Activated naive CD4-positive, alpha-beta T cell treated with anti-CD3 and anti-CD28 coated beads, Interleukin-2, amount 50 U/mL, for 16 hours (primary cell): ENCODE data around the gene FLT1.

Source experiments
- DNase-seq: peaks from one replicate; pipeline ENCODE4 v3.0.0-alpha.2; 2020

Gene FLT1

DNA sequence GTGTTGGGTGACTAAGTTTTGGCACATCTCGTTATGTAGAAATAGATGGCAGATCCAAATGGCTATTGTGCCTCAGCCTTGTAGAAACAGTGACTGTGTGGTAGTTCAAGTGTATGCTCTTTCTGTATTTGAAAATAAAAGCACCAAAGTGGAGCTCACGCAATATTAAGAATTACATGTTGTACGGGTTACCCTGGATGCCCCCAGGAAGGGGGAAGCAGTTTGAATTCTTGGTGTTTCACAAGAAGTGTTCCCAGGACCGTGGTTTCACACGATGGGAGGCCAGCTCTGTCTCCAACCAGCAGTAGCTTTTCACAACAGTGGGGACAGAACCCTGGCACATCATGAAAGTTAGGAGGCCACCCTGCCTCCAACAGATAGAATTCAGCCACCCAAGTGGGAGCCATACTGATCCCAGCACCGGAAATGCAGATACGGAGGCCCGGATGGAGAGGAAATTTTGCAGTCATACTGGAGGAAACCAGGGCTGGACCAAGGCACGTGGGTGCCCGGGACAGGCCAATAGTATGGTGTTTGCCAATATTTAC is 8.9 kb downstream of the FLT1 start:
- DNase-seq: no peak

DNA sequence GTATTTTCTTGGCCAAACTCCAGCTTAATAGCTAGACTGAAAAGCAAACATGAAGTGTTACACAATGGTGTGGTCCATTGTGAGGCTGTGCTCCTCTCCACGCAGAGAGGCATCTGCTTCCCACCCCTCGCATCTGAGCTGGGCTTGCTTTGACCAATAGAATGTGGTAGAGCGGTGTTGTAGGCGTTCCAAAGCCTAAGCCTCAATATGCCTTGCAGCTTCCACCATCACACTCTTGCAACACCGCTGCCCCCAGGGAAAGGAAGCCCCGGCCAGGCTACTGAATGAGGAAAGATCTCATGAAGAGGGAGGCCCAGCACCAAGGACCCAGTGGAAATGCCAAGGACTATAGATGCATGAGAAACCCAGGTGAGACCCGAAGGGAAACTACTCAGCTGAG is 9.4 kb downstream of the FLT1 start:
- DNase-seq: no peak

DNA sequence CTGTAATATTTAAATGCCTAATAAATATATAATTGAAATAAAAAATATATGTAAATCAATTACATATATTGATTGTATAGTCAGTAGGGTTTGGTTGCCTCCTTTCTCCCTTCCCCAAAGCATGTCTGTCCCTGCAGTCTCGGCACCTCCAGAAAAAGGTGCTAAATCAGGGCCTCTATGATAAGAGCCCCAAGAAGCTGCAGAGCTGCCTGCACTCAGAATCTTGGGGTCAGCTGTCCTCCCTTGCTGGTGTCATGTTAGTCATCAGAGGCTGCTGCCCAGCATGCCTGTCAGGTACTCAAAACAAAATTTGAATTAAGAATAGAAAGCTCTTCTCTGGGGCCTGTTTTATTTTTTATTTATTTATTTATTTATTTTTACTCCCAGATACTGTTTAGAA is 9.8 kb downstream of the FLT1 start:
- DNase-seq: no peak

DNA sequence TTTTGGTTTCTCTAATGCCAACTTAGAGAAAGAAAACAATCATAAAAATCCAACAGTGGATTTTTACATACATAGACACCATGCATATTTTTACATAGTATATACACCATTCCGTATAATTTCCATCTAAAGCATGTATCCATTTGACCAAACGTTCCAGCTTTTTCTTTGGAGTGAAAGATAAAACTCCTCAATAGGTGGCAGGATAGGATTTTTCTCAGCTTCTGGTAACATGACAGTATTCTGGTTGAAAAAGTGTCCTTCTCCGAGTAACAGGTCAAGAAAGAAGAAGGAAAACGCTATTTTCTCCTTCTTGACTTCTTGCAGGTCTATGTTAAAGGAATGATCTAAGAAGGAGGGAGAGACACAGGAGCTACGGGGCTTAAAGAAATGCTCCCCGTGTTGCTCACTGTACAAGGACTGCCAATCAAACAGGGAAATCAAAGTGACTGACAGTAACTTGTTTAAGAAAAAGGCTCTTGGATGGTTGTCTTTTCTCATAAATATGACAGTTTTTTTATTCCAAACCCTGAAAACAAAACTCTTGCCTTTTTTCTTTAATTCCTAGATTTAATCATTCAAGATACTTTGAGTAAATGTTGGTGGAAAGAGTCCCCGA is 11.5 kb downstream of the FLT1 start:
- DNase-seq: no peak

DNA sequence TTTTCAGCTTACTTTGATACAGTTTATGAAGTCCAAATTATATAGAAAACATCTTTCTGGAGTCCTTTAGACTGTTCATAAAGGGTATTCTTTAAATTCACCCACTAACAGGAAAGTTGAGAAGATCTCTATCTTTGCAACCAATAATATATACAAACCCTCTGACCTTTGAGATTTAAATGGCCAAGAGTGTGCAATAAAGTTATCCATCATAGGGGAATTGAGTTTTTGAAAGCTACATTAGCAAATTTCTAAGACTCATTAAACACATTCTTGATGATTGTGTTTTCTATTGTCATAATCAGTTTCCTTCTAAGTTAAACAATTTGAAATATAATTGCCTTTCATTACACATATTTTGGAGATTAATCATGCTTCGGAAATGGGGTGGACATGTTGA is 15.9 kb downstream of the FLT1 start:
- DNase-seq: no peak

DNA sequence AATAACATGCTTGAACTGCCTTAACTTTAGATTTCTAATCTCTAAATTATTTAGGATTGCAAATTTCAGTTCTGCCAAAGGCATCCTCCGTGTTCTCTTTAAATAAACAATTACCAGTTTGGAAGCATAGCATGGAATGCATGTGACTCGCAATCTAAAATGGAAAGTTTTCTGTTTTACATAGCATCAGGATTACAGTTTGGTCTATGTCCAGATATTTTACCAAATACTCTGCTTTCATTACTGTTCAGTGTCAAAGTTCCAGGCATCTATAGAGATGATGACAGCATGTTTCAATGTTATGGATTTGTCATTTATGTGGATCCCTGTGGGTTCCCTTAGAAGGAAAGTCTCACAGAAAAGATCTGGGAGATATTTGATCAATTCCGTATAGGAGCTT is 16.8 kb downstream of the FLT1 start:
- DNase-seq: no peak

DNA sequence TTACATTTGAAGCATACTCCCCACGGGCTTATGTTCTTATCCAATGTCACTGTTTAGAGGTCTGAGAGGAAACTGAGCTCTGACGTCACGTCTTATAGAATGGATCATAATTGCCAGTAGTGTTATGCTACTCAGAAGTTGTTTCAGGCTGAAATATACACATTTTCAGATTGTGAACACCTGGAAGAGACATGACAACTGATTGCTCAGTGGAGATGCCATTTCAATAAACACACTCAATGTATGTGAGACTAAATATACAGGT is 17.3 kb downstream of the FLT1 start:
- no peak for DNase-seq

DNA sequence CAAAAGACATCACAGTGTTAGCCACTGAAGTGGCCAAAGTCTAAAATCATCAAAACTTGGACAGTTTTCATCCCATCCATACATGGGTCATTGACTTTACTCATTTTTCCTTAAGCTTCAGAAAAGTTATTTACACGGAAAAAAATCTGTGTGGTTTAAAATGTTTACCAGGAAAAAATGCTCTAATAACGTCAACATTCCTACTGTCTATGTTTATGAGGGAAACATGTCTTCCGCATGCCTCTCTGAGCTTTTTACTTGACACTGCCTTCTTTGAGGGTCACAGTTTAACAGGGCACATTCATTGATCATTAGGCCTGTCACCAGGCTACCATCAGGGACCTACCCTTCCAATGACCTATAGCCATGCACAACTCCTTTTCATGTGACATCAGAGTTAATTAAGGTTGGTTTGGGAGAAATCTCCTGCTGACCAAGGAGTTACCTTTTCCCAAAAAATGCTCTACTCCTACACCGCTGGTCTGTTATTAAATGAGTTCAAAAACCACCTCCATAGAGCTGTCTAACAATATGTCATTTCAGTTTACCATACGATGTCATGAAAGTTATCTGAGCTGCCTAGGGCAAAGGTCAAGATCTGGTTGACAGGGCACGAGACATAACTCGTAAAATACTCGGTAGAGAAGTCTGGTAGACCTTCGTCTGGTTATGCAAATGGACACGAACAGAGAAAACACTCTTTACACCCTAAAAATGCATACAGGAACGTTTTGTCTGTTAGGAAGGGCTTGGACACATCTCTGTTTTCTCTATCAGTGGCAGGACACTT is 17.8 kb downstream of the FLT1 start:
- no peak for DNase-seq

DNA sequence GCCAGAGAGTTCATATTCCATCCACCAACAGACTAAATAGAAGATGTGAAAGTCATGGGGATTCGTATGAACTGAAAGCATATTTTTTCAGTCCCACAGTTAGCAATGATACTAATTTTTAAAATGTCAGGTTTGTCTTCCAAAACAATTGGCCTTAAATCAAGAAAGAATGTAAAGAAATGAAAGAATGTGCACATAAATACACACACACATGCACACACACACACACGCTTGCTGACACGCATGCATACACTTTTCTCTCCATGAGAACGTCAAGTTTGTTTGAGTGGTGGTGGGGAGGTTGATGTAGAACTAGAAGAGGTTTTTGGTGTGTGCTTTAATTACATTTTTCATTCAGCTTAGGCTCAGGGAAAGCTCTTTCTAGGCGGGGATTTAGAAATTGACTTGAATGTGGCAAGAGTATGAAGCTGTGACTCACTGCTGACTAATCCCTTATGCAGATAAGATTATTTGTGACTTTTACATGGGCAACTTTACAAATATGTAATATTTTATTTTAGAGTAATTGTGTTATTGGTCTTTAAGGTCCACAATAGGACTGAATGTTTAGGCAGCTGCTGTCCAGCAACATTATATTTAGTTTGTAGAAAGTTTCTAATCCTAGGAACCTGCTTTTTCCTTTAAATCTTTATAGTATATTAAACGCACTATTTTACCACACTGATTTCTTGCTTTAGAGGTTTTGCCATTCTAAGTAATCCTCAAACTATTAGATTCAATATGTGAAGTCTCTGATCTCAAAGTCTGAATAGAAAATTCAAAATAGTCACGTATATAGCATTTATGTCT is 18.8 kb downstream of the FLT1 start:
- DNase-seq: no peak

DNA sequence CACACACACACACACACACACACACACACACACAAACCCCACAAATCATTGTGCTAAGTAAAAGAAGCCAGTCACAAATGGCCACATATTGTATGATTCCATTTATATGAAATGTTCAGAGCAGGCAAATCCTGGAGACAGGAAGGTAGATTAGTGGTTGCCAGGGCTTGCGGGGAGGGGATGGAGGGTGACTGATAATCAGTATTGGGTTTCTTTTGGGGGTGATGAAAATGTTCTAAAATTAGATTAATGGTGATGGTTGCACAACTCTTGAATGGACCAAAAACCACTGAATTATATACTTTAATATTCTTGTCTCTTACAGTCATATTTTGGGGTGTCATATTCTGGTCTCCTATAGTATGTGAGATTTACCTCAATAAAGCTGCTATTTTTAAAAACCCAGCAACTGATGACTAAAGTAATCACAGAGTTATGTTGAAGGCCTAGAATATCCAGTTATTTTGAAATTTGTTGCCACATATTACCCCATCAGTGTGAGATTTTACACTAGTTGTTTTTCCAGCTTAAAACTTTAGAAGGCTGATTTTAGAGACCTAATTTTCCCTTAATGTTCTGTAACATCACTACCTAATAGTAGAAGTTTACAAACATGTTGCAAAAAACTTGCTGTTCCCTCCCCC is 20.3 kb downstream of the FLT1 start:
- no peak for DNase-seq

DNA sequence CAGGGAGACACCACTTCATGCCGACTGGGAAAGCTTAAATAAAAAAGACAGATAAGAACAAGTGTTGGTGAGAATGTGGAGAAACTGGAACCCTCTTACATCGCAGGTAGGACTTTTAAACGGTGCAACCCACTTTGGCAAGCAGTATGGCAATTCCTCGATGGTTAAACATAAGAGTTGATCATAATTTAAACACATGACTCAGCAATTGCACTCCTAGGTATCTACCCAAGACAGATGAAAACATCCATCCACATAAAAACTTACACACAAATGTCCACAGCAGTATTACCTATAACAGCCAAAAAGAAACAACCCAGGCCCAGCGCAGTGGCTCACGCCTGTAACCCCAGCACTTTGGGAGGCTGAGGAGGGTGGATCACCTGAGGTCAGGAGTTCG is 21.9 kb downstream of the FLT1 start:
- no peak for DNase-seq

DNA sequence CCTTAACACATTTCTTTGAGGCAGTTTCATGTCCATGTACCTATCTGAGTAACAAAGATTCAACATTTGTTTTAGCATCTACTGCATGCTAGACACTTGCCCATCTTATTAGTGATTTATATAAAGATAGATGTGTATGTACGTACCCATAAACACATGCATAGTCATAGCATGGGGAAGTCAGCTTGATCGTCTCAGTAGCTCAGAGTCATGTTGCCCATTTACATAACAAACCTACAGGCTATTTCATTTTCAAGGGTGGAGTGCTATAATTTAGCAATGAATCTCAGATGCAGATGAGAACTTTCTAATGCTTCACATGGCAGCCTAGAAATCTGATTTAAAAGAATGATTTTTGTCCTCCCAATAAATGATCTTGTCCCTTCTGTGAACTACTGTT is 23.5 kb downstream of the FLT1 start:
- DNase-seq: no peak

DNA sequence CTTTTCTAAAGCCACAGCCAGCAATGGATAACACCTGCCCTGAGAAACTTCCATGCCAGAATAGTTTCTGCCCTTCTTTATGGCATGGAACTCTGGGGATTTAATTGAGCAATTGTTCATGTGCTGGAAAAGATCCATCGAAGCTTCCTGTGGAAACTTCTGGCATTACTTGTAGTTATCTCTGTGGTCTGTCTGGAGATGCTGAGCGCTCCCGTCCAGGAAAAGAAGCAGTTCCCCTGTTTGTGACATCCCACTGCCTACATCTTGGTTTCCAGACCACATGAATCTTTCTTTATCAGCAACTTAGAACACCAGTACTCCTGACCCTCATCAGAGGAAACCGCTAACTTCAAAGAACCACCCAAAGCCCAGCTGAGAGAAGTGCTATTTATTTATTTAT is 24.6 kb downstream of the FLT1 start:
- DNase-seq: no peak

DNA sequence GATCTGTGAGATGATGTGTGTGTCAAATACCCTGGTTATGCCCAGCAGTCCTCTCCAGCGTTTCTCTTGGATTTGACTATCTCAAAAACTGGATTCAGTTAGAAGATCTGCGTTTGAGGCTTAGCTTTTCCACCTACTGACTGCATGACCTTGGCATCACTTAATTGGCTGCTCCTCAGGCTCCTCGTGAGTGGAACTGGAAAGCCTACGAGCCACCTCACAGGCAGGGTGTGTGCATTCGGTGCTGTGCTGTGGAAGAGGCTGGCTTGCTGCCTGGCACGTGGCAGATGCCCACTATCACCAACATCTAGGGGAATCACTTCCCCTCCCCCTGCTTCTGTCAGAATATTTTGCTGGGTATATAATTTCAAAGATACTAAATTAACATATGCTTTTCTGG is 25.6 kb downstream of the FLT1 start:
- no peak for DNase-seq

DNA sequence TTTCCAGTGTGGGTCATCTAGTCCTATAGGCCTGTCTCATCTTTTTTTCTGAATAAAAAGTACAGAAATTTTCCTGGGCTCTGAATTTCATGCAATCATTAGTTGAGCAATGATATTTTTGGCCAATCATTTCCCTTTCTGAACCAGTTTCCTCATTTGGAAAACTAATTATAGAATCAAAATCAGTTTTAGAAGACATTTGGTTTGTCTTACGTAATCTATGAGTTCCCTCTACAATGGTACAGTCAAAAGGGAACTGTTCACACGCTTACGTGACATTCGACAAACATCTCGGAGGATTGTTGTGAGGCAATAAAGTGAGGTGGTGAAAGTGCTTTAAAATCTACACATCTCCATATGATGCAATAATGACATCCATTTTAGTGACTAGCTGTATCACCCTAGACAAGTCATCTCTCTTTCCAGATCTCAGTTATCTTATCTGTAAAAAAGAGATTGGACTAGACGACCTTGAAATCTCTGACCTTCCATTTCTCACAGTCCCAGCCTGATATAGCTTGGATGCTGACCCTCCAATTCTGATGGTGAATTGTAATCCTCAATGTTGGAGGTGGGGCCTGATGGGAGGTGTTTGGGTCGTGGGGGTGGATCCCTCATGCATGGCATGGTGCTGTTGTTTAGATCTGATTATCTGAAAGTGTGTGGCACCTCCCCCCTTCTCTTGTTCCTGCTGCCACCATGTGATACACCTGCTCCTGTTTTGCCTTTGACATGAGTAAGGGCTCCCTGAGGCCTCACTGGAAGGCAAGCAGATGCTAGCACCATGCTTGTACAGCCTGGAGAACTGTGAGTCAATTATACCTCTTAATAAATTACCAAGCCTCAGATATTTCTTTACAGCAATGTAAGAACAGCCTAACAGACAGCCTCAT is 26.7 kb downstream of the FLT1 start:
- DNase-seq: no peak

DNA sequence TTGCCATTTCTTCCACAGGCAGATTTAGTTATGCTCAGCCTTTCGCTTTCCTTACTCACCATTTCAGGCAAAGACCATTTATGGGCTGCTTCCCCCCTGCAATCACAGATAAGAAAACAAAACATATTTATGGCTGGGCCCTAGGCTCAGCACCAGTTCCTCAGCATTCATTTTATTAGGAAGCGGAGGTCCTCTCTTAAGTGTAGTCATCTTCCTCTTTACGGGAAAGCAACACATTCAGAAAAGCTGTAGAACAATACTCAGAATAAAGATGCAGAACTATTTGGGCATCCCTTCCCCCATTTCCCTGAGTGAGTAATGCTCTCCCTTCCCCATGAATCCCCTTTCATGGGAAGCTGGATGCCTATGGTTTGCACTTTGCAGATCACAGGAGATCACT is 27.9 kb downstream of the FLT1 start:
- no peak for DNase-seq

DNA sequence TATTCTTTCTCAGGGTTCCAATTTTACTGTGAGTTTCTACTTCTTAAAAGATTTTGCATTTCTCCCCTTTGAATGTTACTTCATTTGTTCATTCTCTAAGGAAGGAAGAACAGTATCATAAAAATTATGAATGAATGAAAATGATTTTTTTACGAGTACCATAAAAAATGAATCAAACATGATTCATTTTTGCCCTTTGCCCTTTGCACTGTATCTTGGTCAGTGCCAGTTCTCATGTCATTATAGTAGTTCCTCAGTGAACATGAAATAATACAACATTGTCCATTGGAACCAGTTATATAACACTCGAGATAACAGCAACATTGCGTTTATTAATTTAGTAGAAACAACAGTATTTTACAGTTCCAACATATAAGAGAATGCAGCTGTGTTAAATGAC is 28.8 kb downstream of the FLT1 start:
- no peak for DNase-seq

DNA sequence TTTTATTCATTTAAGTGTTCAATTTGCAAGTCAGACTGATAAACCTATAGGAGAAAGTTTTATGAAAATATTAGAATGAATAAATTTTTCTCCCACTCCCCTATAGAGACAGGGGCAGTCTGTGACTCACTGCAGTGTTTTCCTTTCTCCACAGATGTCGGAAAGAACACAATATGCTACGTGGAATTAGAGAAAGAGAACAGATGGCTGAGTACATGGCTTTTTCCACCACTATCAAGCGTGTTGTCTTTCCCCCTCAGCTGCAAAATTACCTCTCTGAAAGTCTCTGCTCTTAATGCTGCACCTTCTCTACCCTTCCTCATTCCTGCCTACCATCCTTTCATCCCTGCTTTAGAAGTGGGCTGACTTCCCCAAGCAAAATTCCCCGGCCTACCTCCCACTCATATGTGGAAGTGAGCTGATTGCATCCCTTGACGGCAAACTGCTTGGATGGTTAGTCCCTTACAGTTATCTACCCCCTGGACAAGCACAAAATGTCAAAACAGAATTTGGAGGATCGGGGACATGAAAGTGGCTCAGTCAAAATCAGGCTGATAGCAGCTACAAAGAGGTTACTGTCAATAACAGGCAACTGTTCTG is 30.0 kb downstream of the FLT1 start:
- DNase-seq: no peak

DNA sequence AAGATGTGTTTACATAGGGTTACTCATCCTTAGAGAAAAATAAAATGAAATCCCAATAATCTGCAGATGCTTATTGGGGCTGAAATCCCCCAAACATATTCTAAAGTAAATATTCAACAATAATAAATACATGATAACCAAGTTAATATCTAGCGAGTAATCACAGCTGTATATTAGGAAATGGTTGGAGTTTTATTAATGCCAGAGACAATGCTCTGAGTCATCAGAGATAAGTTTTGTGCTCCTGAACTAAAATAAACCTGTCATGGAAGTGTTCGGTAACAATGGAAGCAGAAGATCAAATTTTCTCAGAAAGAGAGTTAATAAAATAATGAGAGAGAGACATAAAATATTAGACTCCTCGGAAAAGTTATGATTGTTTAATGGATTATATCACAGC is 31.4 kb downstream of the FLT1 start:
- no peak for DNase-seq

DNA sequence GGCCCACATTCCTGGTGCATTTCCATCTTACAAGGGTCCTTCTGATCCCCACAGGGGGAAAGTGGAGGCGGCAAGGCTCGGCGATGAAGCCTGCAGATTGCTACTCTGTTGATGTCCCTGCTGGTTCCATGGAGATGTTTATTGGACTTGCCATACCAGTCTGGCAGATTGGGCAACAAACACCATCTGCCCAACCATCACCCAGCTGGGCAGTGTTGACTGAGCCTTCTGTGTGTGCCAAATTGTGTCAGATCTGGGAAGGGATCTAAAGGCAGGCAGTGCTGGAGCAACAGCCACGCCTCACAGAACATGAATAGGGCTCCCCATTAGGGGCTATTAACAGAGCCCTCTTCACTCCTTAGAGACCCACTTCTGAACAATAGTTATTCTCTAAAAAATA is 35.0 kb downstream of the FLT1 start:
- DNase-seq: no peak

DNA sequence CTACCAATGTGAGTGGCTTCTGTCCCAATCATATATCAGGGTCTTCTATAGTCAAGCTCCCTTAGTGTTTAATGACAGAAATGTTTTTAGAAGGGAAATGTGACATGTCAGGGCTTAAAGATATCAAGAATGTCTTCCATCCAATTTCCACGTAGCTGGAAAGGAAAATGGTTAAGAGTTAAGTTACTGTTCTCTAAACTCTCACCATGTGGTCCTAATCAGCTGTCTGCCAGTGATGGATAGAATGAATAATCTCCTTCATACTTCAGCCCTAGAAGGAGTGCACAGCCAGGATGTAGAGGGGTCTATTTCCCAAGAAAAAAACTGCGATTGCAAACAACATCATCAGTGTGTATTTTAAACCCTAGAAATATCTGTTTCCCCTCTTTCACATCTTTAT is 36.3 kb downstream of the FLT1 start:
- no peak for DNase-seq

DNA sequence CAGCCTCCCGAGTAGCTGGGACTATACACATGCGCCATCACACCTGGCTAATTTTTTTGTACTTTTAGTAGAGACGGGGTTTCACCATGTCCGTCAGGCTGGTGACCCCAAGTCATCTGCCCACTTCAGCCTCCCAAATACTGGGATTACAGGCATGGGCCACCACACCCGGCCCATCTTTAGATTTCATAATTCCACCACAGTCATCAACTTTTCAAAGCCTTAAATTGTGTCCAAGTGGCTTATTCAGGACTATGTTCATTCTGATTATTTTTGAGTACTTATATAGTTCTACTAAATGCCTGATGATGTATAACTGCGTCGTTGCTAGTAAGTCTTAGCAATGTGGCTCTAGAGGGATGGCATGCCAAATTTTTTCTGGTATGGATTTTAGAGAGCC is 36.9 kb downstream of the FLT1 start:
- no peak for DNase-seq
